Measurements from ENCODE around the gene ZSWIM3. TPM values are rescaled to one million over a fixed set of nuclear protein-coding genes. Genes with fewer than 3 reads are reported as not detected.

The ZSWIM3 gene
- total and polyA plus RNA-seq, 2 of the 13 experiments (the other 11 are each of a cell fraction or from before 2014, with no cell fraction given) = 5.2 to 5.8 TPM

DNA sequence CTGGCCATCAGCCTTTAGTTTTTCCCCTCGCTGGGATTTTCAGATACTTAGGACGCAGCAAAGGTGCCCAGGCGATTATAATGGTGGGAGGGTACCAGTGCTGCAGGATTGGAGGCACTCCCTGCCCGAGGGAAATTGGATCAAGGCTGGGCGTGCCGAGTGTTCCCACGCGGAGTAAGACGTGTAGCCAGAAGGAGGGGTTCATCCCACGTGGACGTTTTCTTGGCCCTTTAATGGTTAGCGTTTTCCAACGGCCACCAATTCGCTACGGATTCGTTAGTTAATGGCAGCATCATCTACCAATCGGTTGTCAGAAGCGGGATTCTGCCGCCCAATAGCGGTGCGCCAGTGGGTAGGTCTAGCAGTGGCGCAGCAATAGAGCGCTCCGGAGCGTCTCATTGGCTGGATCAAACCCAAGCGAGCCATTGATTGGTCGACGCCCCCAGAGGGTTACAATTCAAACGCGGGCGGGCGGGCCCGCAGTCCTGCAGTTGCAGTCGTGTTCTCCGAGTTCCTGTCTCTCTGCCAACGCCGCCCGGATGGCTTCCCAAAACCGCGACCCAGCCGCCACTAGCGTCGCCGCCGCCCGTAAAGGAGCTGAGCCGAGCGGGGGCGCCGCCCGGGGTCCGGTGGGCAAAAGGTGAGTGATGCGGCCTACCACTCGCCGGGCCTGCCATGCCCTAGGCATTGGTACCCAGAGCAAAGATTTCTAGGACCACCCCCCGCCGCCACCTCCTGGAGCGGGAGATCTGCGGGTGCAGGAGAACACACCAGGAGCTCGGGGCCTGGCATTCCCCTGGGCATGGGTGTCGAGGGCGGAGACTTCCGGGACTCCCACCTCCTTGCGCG is 45.0 kb upstream of the ZSWIM3 start, which contains the start of gene UBE2C (continued):
- no peak; the same call in 1 of the 2 replicates for TF ChIP-seq TERF1 (CRISPR knock-in tag; IDR thresholded peaks at IDR 0.05)
- no peak for TF ChIP-seq EP300 (IDR thresholded peaks at IDR 0.05; ENCODE audit: low read depth in 2 of 2, low read length in 2 of 2)
- 0 out of 2 replicates have a peak, but pooled peaks have one; percentile 6 for TF ChIP-seq EP300 (CRISPR knock-in tag; IDR thresholded peaks at IDR 0.05; ENCODE audit: borderline replicate concordance)
- no peak for TF ChIP-seq SMAD3 (CRISPR knock-in tag; IDR thresholded peaks at IDR 0.05)
- TF ChIP-seq DPF2 (CRISPR knock-in tag; IDR thresholded peaks at IDR 0.05; ENCODE audit: borderline replicate concordance, low read depth) = no peak
- TF ChIP-seq, protein P1, sequence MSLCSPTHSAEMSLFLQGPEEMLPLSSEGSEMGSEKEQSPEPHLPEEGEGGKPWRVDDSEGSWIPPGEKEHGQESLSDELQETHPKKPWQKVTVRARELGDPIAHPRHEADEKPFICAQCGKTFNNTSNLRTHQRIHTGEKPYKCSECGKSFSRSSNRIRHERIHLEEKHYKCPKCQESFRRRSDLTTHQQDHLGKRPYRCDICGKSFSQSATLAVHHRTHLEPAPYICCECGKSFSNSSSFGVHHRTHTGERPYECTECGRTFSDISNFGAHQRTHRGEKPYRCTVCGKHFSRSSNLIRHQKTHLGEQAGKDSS (CRISPR knock-in tag; IDR thresholded peaks at IDR 0.05; ENCODE audit: borderline replicate concordance, low read depth) = no peak
- TF ChIP-seq, protein P2, sequence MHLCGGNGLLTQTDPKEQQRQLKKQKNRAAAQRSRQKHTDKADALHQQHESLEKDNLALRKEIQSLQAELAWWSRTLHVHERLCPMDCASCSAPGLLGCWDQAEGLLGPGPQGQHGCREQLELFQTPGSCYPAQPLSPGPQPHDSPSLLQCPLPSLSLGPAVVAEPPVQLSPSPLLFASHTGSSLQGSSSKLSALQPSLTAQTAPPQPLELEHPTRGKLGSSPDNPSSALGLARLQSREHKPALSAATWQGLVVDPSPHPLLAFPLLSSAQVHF (CRISPR knock-in tag; IDR thresholded peaks at IDR 0.05) = peak; percentile 95
- TF ChIP-seq IKZF4 (CRISPR knock-in tag; IDR thresholded peaks at IDR 0.05; ENCODE audit: borderline replicate concordance, low read depth, not compliant biosample characterization) = no peak
- TF ChIP-seq PRPF4 (IDR thresholded peaks at IDR 0.05; ENCODE audit: low read depth, low read length, poor library complexity, severe bottlenecking) = peak; percentile 48
- no peak for TF ChIP-seq ZNF646 (CRISPR knock-in tag; IDR thresholded peaks at IDR 0.05)
- peak; percentile 48; the same call in 1 of the 2 replicates for TF ChIP-seq NFKB2 (CRISPR knock-in tag; IDR thresholded peaks at IDR 0.05; ENCODE audit: borderline replicate concordance)
- TF ChIP-seq ZSCAN21 (CRISPR knock-in tag; IDR thresholded peaks at IDR 0.05; ENCODE audit: borderline replicate concordance) = peak; percentile 75
- peak; percentile 34 for TF ChIP-seq XRCC5 (optimal IDR thresholded peaks at IDR 0.05; ENCODE audit: low read length)
- TF ChIP-seq, protein P3, sequence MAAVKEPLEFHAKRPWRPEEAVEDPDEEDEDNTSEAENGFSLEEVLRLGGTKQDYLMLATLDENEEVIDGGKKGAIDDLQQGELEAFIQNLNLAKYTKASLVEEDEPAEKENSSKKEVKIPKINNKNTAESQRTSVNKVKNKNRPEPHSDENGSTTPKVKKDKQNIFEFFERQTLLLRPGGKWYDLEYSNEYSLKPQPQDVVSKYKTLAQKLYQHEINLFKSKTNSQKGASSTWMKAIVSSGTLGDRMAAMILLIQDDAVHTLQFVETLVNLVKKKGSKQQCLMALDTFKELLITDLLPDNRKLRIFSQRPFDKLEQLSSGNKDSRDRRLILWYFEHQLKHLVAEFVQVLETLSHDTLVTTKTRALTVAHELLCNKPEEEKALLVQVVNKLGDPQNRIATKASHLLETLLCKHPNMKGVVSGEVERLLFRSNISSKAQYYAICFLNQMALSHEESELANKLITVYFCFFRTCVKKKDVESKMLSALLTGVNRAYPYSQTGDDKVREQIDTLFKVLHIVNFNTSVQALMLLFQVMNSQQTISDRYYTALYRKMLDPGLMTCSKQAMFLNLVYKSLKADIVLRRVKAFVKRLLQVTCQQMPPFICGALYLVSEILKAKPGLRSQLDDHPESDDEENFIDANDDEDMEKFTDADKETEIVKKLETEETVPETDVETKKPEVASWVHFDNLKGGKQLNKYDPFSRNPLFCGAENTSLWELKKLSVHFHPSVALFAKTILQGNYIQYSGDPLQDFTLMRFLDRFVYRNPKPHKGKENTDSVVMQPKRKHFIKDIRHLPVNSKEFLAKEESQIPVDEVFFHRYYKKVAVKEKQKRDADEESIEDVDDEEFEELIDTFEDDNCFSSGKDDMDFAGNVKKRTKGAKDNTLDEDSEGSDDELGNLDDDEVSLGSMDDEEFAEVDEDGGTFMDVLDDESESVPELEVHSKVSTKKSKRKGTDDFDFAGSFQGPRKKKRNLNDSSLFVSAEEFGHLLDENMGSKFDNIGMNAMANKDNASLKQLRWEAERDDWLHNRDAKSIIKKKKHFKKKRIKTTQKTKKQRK (IDR thresholded peaks at IDR 0.05; ENCODE audit: low read length) = no peak

Measured in HepG2 (cell line).